GM18511 (cell line): Measurements from ENCODE around the gene RNF214.
A peak's percentile ranks its signal among the peaks of the same experiment; 100 is the strongest.
"Not testable (repeated sequence)": the region's sequence is repeated elsewhere in the genome, so short reads cannot be mapped to it uniquely, and the experiment has no call there.

ENCODE experiments used
- ATAC-seq: cut with Tn5 transposase; IDR thresholded peaks from one replicate; pipeline ENCODE4 v1.9.1; 2021; ENCODE audit warnings: mild to moderate bottlenecking, moderate library complexity; ENCODE audit not compliant: unreplicated experiment

Gene RNF214

GRCh38 chr11:117309310-117309709, 76.8 kb downstream of the RNF214 start:
- no peak for ATAC-seq

DNA sequence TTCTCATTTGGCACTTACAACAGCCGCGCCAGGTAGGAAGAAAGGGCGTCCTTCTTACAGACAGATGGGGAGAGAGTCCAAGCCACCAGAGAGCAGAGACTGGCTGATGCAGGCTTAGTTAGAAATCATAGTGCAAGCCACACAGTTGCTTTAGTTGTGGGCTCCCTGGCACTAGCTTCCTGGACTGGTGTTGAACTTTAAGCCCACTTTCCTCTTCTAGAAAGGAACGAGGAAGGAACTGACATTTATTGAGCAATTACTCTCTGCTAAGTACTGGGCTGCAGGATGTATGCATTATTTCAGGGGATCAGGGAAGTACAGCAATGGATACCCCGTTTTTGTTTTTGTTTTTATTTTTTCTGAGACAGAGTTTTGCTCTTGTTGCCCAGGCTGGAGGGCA, 80.6 kb downstream of the RNF214 start:
- no peak for ATAC-seq

GRCh38 chr11:117313828-117314768, 81.6 kb downstream of the RNF214 start:
- ATAC-seq: no peak

DNA sequence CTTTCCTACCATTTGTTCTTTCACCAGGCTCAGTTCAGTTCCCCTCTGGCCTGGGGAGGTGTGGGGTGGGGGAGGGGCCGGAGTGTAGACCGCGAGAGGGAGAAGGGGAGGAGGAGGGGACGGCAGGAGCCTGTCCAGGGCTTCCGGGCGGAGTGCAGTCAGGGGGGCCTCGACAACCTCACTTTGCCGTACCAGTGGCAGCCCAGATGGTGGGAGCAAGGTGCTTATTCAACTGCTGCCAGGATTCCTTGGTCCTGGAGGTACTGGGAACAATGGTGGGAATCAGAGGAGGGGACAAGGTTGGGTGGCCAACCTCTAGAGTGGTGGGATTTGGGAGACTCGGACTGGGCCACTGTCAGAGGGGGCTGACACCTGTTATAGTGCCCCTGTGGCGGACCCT, 82.4 kb downstream of the RNF214 start:
- no peak for ATAC-seq

DNA sequence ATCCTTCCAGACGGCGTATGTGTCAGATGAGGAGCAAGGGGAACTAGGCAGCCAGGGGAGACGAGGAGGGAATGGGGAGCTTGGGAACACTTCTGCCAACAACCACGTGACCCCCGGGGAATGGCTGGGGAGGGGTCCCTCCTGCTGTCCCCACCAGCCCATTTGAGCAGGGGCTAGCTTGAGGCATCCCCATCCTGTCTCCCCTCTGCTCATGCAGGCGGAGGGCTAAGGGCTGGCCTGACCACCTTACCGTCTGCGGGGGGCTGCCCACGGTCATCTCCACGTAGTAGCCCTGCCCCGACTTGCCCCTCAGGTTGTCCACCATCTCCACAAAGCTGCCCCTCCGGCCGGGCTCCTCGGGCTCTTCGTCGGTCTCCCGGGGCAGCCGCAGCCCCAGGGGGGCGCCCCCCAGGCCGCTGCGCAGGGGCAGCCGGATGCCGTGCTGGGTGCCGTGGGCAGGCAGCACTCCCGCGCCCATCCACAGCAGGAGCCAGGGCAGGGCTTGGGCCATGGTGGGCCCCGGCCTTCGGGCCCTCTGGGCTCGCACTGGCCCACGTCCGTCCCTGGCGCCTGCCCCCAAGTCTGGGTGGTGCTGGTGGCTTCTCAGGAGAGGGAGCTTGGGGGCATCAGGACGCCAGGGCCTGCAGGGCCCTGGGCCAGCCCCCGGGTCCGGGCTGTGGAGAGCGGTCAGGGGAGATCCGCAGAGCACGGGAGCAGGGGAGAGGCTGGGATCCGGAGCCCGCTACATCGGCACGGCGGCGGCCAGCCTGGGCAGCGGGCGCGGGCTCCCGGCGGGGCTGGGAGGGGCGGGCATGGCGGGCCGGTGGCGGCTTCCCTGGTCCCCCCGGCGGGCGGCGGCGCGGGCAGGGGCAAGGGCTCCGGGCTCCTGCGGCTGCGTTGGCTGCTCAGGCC, 83.1 kb downstream of the RNF214 start:
- peak; percentile 45 for ATAC-seq

DNA sequence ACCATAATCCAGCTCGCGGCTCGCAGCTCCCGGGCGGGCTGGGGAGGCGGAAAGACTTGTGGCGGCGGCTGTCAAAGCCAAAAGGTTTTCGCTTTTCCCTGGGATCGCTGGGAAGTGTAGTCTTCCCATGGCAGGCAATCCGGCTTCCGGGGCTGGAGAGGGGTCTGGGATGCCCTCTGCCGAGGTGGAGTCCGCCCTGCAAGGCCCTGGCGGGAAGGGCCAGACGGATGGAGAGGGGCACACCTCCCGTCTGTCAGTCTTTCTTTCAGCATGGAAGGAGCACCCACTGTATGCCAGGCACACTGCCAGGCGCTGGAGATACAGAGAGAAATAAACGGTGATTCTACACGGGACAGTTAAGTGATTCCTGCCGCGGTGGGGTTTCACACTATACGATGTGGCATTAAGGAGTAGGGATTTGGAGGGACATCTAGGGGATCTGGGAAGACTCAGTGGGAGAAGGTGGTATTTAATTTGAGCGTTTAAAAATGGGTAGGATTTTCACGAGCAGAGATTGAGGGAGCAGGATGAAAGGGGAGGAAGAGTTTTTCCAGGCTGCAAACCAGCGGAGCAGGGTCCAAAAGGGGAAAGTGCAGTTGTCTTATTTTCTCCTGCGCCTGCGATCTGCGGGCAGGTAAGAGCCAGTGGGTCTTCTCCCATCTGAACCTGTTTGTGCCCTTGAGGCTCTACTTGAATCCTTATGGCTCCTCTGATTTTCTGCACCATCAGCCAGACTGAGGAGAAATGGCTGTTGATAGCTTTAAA, 83.9 kb downstream of the RNF214 start, which contains the start of gene BACE1:
TSS of gene BACE1 (minus strand) at position 60 of the 765 bp plus-strand sequence. CDS start 461 bp downstream, outside the sequence.
- ATAC-seq: peak; percentile 28

DNA sequence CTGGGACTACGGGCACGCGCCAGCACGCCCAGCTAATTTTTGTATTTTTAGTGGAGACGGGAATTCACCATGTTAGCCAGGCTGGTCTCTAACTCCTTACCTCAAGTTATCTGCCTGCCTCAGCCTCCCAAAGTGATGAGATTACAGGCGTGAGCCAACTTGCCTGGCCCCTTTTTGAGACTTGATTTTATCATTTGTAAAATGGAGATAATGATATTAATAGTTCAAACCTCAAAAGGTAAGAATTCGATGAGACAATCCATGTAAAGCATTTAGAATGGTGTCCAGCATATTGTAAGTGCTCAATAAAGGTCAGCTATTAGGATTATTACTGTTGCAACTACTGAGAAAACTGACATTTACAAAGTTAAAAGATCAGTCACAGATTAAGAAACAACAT, 86.3 kb downstream of the RNF214 start:
- no peak for ATAC-seq

DNA sequence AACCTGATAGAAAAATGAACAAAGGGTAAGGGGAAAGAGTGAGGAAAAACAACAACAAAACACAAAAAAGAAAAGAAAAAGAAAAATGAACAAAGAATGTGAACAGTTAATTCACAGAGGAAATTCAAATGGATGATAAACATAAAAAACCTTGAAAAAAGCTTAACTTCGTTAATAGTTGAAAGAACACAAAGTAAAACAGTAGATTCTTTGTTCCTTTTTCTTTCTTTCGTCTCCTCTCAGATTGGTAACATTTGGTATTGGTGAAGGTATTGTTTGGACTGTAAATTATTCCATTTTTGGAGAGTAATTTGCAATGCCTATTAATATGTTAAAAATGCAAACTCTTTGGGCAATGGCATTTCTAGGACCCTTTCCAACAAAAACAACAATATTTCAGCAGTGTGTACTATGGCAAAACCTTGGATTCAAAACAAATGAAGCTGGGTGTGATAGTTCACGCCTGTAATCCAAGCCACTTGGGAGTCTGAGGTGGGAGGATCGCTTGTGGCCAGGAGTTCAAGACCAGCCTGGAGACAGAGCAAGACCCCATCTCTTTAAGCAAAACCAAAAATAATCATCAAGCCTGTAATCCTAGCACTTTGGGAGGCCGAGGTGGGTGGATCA, 86.9 kb downstream of the RNF214 start:
- no peak for ATAC-seq

- not testable (repeated sequence) for ATAC-seq
These were observed 94.7 kb downstream of the RNF214 start for GRCh38 chr11:117327255-117327566.

GRCh38 chr11:117327567-117328374, 95.3 kb downstream of the RNF214 start, which contains the start of gene CEP164:
Gene CEP164 (plus strand): TSS chr11:117327854. CDS start chr11:117338587, 10,733 bp downstream.
- peak; percentile 95 for ATAC-seq

DNA sequence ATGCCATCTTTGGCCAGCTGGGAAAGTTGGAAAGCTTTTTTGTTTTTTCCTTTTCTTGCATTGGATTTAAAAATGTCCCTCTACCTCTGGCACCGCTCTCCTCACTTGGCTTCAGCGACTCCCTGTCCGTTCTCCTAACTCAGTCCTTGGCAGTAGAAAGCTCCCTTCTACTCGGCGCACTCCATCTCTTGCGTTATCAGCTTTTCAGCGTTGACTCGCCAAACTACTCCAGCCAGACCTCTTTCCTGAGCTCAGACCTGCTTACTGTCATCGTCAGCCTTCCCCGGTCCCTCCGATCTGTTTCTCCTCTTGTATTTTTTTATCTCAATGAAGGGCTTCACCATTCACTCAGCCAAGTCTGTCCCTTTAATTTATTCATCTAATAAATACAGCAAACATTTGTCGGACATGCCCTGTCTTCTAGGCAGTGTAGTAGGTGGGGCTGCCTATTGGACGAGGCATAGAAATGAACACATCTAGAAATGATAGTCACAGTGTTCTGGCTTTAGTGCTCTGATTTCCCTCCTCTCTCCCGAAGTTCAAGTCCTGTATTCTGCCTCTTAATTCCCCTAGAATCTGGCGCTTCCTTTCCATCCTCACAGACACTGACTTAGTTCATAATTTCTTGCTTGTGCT, 96.0 kb downstream of the RNF214 start:
- ATAC-seq: peak; percentile 14

DNA sequence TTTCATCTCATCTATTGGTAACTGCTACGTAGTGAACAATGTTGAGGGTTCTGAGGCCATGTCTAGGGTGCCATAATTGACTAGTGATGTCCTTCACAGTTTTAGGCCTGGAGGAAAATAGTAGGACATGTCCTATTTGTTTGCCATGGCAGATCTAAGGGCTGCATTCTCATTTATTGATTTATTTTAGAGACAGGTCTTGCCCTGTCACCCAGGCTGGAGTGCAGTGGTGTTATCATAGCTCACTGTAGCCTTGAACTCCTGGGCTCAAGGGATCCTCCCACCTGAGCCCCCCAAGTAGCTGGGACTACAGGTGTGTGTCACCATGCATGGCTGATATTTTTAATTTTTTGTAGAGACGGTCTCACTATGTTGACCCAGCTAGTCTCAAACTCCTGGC, 100.4 kb downstream of the RNF214 start:
- ATAC-seq: no peak

DNA sequence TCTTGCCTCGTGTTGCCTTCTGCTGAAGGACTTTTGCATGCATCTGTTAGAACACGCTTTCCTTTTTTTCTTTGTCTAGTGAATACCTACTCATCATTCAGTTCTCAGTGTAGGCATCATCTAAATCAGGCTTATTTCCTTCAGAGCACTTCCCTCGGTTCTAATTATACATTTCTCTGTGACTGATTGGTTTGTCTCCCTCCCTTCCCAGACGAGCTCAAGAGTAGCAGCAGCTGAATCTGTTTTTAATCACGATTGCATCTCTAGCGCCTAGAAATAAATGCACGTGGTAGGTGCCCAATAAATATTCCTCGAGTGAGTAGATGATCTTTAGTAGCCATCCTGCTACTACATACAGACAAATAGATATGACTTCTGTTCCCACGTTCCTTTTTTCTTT, 101.4 kb downstream of the RNF214 start:
- no peak for ATAC-seq

DNA sequence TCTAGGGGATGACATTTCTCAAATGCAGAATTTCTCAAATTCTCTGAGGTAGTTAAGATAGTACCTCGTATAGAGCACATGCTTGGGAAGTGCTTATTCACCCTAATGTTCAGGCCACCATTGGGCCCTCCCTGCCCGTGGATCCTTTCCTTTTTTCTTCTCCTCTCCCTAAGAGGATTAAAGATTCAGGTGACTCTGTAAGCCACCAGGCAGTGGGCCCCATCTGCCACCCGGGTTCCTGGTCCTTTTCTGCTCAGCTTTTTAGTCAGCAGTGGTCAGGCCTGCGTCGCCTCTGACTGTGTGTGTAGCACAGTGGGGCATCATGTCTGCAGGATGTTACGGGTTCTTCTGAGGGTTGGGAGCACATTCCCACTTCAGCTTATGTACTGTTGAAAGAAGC, 102.4 kb downstream of the RNF214 start:
- ATAC-seq: no peak

DNA sequence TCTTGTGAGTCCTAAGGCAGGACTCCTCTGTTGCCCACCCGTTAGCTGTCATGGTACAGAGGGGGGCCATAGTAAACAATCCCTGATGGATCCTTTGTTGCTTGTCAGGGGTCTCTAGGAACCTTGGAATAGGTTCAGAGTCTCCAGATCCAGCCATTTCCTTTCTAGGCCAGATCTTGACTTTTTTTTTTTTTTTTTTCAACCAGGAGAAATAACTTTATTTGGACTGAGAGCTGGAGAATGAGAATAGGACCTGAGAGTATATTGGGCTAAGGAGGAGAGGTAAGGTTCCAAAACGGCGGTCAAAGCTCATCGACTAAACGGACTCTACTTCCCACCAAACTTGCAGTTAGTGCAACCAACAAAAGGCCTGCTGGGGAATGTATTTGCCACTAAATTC, 102.9 kb downstream of the RNF214 start:
- no peak for ATAC-seq
